Renal cortex interstitium (tissue), 11 donors: Measurements from ENCODE around the gene GBP5. TPM values are rescaled to one million over a fixed set of nuclear protein-coding genes. Genes with fewer than 3 reads are reported as not detected.

Source experiments
- DNase-seq, 11 donors: peaks; one replicate each; pipeline ENCODE4 v3.0.0-alpha.2; 2013; ENCODE audit warnings: low read depth in 9 of 11, low spot score in 4 of 11; ENCODE audit errors: extremely low read depth in 1 of 11
- polyA plus RNA-seq, 3 donors: library from polyadenylated mRNA; unstranded; fragments of 120-200 nt; gene quantifications; one replicate each; pipeline ENCODE4 v1.2.1, GENCODE V29; 2013; ENCODE audit not compliant: insufficient read length in 3 of 3

GBP5 gene
- polyA plus RNA-seq, 3 donors, result 0.39 to 0.84 (median 0.40) TPM

- no peak for DNase-seq
These were observed 17.9 kb downstream of the GBP5 start for GRCh38 chr1:89254658-89255287.

- no peak for DNase-seq
These were observed 29.6 kb downstream of the GBP5 start for GRCh38 chr1:89243046-89243445.

Other genes with a start within 250 kb of the GBP5 start
- 10 to 100 TPM; 11.4 to 19.2 (median 15.9) TPM for gene GBP3, start 250.0 kb downstream of the GBP5 start, polyA plus RNA-seq
- gene GBP1, start 207.7 kb downstream of the GBP5 start, polyA plus RNA-seq, result 10 to 100 TPM in 2 of 3 donors, 1 to 10 TPM in 1; 7.7 to 18.5 (median 14.8) TPM
- gene GBP2, start 146.7 kb downstream of the GBP5 start, polyA plus RNA-seq, result 1 to 10 TPM; 1.8 to 2.8 (median 2.0) TPM
- under 1 TPM in 2 of 3 donors, not detected in 1; 0.13 to 0.19 TPM for gene GBP7, start 96.9 kb downstream of the GBP5 start, polyA plus RNA-seq
- gene GBP4, start 73.9 kb downstream of the GBP5 start, polyA plus RNA-seq, result 10 to 100 TPM in 1 of 3 donors, 1 to 10 TPM in 2; 7.1 to 11.2 (median 9.7) TPM
- under 1 TPM in 2 of 3 donors, not detected in 1; 0.06 to 0.08 TPM for gene GBP6, start 91.2 kb upstream of the GBP5 start, polyA plus RNA-seq